Stimulated activated CD4-positive, alpha-beta T cell treated with anti-CD3 and anti-CD28 coated beads, TNF-alpha, amount 100 ng/mL, for 1 hour (primary cell): ENCODE measurements around the gene LYPD6B.

Experiments used
- DNase-seq, 3 donors: peaks; one replicate each; pipeline ENCODE4 v3.0.0-alpha.2; 2020; ENCODE audit warnings: low read depth in 3 of 3, low spot score in 1 of 3

LYPD6B gene

DNA sequence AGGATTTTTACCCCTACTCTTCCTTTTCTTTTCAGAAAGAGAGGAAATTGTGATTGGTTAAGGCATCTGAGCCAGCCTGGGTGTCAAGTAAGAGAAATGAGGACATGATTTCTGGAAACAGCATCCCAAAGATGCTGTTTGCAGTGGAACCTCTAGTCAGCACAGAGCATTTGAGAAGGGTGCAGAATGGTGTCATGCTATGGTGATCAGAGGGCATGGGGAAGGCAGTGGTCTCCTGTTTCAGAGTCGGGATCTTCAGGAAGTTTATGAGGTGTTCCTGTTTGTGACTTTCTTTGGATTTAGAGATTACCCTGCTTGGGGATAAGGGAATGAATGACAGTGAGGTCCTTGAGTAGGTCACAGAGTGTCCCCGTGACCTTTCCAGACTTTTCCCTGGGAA is 117.5 kb downstream of the LYPD6B start:
- DNase-seq: no peak

DNA sequence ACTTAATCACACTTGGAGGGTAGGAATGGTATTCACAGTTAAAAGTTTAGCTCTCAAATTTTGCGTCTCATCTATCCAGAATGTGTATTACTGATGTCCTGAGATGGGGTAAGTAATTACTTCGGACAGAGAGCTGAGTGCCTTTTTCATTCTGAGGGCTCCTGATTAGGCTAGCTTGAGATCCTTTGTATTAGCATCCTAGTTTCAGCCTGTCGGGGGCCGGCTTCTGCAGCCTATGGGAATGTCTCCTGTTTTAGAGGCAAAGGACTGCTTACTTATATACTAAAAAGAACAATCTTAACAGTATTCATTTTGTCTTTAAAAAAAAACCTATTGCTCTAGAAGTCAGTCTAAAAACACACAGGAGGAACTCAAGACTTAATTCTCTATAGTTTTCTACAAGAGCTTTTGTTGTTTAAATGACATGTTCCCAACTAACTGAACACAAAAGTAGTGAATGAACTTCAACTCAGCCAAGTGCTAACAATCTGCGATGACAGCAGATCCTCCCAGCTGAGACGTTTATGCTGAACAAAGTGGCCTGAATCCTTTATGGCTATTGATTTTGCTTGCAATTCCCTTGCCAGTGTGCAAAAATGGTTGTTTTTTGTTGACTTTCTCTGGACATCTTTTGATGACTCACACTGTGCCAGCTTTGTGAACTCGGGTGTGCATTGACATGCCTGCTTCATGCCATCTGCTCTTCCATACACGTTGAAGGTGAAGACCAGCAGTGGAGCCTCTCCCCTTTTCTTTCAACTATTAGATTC is 118.7 kb downstream of the LYPD6B start:
- DNase-seq: no peak

DNA sequence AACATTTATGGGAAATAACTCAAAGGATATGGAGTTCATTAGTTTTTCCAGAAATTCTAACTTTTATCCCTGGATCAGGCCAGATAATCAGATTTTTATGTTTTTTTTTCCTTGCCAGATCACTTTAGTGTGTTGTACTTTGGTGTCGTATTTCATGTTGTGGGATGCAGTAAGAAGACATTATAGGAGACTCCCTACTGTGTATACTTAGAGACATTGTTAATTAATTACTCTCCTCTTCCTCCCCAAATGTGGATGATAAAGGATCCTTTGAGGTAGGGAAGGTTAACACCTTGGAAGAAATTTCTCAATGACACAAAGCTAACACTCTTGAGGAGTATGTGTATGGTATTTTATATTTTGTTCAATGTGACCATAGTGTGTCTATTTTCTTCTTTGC is 120.5 kb downstream of the LYPD6B start:
- no peak for DNase-seq

DNA sequence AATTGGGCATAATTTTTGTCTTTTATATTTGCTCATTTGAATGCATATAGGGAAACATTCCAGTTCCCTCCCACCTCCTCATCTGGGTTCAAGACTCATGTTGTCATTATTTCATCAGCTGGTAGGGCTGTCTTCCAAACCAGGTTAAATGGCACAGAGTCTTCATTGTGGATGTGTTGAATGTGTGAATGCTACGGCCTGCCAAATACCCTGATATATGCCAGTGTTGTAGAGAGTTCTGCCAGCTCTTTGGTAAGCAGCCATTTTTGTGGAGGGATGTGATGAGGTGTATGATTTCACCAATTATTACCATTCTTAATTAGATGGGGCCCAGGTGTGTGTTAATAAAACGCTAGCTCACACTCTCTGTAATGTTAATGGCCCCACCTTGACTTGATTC is 121.7 kb downstream of the LYPD6B start:
- no peak for DNase-seq

DNA sequence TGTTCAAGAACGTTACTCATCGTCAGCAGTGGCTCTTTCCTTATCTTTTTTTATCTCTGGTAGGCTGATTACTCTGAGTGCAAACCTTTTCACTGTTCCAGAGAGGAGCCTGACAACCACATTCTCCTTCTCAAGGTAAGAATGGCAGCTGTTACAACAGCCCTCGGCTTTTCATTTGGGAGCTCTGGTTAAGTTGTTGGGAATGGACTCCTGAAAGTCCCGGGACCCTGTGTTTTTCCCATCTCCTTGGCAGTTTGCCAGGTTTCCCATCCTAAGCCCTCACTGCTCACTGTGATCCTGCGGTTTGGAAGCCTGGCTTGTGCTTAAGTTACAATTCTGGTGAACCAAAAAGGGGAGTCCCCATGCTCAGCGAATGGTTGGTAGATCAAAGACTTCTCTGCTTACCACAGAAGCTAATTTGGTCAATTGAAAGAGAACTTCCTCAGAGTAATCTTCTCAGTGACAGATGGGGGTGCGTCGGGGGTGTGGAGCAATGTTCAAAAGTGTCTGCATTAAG is 122.3 kb downstream of the LYPD6B start:
- DNase-seq: no peak

DNA sequence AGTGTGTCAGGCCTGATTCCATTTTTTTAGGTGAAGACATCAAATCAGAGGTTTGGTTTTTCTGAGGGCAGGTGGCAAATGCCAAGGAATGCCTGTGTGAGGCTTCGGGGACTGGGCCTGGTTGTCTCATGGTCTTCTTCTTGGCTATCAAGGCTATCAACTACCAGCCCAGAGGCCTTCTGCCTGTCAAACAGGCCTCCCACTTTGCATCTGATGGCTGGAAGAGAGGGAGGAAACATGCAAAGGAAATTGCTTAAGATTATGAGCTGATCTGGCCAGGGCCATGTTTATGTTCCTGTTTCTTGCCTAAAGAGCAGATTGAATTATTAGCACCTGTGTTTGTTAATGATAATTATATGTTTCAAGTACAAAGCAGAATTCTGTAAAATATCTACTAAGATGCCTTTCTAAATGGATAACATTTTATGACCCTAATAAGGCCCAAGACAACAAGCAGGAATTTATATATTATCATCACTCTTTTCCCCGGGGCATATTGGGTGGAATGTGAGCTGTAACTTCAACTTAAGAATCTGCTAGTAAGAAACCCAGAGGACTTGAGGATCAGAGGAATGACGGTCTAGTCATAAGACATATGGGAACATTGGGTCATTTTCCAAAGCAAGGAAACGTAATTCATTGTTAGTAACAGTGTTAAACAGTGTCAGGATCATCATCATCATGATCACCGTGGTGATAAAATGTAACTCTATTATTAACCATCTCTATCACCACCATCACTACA is 123.2 kb downstream of the LYPD6B start:
- no peak for DNase-seq

DNA sequence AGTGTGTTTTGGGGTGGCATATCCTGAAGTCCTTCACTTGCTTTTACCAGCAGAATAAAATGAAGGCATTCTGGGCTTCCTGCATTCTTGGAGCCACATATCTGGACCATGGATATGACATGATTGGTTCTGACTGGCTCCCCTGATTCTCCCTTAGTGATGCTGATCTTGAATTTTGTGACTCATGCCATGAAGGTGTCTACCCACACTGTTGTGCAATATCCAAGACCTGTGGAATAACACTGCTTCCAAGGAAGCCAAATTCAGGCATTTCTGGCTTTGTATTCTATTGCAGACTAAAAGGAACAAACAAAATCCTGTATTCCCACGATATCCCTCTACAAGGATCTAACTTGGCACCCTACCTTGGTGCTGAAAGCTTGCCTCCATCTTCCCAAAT is 125.8 kb downstream of the LYPD6B start:
- DNase-seq: no peak

DNA sequence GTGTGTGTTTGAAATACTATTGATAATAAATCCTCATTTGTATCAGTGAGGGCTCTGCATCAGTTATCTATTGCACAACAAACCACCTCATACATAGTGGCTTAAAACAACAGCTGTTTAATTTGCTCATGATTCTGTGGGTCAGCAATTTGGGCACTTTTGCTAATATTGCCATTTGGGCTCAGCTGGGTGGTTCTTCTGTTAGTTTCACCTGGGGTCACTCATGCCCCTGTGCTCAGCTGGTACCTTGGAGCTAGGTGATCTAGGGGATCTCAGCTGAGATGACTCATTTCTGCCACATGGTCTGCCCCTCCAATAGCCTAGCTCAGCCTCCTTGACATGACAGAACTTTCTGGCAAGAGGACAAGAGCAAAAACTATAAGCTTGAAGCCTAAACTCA is 126.3 kb downstream of the LYPD6B start:
- no peak for DNase-seq

DNA sequence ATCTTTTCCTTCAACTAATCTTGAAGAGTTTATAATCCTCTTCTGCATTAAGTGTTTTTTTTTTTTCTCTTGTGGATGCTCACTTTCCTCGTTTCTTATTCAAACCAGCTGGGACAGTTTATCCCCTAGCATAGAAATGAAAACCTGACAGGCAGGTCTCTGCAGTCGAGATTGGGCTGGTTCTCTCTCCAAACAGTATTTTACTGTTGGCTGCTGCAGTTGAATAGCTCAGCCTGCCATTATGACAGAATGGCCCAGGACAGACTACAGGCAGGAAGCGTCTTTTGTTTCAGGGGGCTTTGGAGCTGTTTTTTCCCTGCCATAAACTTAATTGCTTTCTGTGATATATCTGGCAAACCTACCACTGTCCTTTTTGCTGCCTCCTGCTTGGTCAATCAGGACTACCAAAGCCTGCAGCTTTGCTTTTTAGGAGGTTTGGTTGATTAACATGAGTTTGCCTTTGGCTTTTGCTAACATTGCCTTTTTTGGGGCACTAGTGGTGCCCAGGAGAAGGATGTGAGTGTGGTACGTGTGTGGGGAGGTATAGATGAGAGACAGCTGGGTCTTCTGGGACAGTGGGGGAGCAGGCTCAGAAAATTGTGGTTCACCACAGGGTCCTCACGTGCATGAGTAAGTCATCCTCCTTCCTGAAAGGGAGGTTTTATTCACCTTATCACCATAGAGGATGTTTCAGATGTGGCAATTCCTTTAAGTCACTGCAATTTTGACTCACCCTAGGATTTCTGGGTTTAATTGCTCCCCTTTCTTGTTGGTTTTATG is 128.7 kb downstream of the LYPD6B start:
- DNase-seq: no peak

DNA sequence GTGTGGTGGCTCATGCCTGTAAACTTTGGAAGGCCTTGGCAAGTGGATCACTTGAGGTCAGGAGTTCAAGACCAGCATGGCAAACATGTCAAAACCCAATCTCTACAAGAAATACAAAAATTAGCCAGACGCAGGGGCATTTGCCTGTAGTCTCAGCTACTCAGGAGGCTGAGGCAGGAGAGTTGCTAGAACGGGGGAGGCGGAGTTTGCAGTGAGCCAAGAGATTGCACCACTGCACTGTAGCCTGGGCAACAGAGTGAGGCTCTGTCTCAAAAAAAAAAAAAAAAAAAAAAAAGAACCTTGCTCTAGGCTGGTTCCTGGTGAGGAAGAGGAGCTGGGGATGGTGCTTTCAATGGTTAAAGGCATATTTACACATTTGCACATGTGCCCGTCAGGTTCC is 129.4 kb downstream of the LYPD6B start:
- no peak for DNase-seq

DNA sequence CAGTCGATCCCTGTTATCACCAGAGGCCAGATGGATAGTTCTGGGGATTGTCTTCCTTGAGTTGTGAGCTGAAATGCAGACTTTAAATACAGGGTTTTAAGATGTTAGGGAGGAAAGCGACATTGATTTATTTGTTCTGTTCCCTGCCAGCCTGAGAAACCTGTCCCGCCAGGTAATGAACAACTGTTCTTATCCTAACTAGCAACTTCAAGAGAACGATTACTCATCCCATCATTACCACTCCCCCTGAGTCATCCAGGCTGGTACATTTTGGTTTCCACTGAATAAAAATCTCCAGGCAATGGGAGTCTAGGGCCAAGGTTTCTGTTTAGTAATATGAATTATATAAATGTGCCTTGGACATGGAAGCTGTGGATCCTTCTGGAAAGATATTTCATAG is 131.2 kb downstream of the LYPD6B start:
- DNase-seq: no peak

DNA sequence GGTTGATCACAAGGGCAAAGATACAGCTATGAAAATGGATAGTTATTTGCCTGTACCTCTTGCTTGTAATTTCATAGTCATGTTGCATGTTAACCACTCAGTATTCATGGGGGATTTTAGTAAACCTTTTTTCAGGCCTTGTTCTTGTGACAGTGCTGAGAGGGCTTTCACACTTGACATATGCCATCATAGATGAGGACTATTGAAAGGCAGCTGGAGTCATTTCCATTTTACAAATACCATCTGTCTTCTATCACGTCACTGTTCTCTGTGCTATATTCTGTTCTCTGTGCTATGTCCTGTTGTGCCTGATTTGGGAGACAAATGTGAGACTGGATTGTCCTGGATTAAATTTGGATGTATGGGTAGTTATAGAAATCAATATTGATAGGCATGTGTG is 131.7 kb downstream of the LYPD6B start:
- DNase-seq: no peak

DNA sequence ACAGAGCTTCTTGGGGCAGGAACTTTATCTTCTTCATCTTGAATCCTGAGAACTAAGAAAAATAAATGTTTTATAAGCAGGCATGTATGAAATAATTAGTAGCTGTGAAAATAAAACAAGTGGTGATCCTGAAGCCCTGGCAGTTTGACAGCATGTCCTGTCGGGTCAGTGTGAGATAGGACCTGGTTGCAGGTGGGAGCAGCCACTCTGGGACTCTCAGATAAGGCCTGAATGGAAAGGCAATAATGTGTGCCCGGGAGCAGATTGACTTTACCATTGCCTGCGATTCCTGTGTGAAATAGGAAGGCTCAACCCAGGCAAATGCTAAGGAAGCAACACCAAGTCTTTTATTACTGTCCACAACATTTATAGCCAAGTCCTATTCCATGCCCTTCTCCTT is 132.4 kb downstream of the LYPD6B start:
- DNase-seq: no peak

DNA sequence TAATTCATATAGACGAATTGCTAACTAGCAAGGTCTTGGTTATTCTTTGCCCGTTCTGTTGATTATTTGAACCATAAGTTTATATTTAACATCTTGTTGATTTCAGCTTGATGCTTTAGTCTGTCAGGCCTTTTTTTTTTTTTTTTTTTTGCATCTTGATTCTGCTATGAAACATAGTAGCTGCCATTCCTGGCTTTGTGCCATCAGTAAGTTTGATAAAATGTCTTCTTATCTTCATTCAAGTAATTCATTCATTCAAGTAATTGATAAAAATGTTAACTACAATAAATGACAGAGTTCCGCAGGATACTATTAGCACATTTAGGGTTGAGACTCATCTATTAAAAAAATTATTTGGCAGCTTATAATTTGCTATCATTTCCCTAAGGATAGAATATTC is 134.7 kb downstream of the LYPD6B start:
- no peak for DNase-seq

DNA sequence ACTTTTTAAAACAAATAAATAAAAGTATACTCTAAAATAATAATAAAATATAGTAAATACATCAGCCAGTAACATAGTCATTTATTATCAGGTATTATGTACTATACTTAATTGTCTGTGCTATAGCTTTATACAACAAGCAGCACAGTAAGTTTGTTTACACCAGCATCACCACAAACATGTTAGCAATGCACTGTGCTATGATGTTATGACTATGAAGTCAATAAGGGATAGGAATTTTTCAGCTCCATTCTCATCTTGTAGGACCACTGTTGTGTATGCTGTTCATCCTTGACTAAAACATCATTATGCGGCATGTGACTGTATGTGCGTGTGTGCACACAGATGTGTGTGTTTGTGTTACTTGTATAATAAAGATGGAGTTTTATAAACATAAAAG is 137.5 kb downstream of the LYPD6B start:
- no peak for DNase-seq

DNA sequence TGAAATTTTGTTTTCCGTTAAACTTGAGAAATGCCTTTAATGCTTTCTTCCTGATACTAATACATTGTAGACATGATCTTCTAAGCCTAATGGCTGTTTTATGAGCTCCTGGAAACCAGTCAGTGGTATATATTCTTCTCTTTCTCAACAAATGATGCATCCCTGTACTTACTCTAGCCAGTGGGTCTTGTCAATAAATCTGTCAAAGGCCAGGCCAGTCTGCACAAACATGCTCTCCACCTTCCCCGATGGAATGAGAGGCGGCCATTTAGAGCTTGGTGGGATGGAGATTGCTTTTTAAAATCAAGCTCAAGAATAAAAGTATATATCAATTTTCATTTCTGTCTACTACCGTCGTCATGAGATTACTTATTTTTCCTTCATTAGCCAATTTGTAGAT is 140.1 kb downstream of the LYPD6B start:
- DNase-seq: no peak

DNA sequence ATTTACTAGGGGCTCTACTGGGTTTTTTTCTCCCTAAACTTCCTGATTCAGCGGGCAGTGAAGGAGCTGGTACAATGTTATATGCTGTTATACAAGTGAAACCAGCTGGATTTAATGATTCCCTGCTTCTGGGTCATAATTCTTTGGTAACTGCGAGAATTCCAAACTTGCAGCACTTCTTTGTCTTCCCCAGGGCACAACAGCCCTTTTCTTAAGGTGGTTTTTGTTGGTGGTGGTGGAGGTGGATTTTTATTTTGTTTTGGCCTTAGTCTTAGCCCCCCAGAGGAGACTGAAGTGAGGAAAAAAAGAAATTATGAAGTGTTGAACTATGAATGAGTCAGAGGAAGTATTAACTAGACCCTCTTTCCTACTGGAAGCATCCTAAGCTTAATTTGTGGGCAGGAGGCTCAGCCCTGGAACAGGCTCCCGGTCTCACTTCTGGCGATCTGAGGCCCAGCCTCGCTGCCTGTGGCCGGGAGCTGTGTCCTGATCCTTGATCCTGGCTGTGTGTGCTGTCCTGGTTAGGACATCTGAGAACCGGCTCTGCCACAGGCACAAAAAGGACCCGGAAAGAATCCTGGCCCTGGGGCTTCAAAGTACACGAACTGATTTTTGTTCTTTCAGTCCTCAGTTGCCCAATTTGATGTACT is 141.9 kb downstream of the LYPD6B start:
- DNase-seq: no peak

DNA sequence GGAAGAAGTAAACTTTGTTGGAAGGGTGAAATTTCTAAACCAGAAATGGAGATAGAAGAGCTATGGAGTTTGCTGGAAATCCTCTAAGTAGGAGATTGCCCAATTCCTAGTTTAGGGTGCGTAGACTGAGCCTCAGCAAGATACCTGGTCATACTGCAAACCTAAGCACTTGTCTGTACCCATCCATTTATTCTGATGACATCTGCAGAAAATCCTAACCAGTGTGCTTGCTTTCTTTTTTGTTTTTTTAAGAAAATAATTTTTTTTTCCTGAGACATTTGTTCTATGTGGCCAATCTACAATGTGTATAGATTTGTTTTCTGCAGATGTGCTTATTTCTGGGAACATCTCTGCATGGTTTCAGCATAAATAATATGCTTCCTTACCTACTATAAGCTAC is 144.7 kb downstream of the LYPD6B start:
- no peak for DNase-seq

DNA sequence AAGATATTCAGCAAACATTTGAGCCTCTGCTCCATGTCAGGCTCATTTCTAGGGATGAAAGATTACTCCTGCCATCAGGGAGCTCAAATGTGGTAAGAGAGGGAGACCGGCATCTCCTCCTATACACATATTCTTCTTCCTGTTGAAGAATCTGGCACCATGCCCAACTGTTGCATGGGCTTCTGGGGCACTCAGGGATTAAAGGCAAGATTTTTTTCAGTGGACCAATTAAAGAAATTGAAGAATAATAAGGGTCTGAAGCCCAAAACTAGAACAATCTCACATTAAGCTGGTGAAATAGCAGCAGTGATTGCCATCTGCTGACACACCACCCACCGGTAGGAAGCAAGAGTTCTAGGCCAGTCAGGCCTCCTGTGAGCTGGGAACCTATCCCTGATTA is 146.5 kb downstream of the LYPD6B start:
- DNase-seq: no peak

DNA sequence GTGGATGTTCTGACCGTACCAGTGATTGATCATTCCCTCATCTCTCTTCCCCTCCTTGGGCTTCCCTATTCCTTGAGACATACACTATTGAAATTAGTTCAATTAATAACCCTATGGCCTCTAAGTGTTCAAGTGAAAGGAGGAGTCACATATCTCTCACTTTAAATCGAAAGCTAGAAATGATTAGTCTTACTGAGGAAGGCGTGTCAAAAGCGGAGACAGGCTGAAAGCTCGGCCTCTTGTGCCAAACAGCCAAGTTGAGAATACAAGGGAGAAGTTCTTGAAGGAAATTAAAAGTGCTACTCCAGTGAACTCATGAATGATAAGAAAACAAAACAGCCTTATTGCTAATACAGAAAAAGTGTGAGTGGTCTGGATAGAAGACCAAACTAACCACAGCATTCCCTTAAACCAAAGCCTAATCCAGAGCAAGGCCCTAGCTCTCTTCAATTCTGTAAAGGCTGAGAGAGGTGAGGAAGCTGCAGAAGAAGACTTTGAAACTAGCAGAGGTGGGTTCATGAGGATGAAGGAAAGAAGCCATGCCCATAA is 147.5 kb downstream of the LYPD6B start:
- DNase-seq: no peak

DNA sequence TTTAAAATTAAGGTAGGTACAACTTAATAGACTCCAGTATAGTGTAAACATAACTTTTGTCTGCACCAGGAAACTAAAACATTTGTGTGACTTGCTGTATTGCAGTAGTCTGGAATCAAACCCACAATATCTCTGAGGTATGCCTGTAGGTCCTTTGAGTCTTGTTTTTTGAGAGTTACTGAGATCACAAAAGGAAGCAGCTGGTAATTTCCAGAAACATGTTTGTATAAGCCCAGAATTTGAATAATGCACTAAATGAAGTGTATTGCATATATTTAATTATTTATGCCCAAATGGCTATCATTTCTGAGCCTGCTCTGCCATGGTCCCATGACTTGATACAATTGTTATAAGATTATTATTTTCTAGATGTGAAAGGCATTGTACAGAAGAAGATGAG is 148.6 kb downstream of the LYPD6B start:
- DNase-seq: no peak
